AG10803 (cell line): ENCODE data around the gene KLHL36.
"Not testable (repeated sequence)": the region's sequence is repeated elsewhere in the genome, so short reads cannot be mapped to it uniquely, and the experiment has no call there.

Experiments used
- DNase-seq: peaks from one replicate; pipeline ENCODE4 v3.0.0; 2010; ENCODE audit warnings: low read depth
- H3K4me3 ChIP-seq: 2 replicates; pipeline ENCODE4 v1.5.1; 2011; ENCODE audit warnings: mild to moderate bottlenecking, low read length, control low read depth
- TF ChIP-seq, protein P1 (sequence below): conservative IDR thresholded peaks from 2 replicates; pipeline ENCODE4 v1.5.1; 2011; ENCODE audit warnings: mild to moderate bottlenecking, low read length, control low read depth, inconsistent platforms

KLHL36 gene

DNA sequence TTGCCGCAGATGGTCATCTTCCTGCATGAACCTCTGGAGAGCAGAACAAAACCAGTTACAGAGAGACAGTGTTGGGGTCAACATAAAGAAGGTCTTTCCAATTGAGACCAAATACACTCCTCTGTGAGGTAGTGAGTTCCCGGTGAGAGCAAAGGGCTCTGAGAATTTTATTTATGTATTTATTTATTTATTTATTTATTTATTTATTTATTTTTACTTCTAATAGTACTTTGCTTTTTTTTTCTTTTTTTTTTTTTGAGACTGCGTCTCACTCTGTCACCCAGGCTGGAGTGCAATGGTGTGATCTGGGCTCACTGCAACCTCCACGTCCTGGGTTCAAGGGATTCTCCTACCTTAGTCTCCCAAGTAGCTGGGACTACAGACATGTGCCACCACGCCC, 18.3 kb upstream of the KLHL36 start:
- TF ChIP-seq, protein P1, sequence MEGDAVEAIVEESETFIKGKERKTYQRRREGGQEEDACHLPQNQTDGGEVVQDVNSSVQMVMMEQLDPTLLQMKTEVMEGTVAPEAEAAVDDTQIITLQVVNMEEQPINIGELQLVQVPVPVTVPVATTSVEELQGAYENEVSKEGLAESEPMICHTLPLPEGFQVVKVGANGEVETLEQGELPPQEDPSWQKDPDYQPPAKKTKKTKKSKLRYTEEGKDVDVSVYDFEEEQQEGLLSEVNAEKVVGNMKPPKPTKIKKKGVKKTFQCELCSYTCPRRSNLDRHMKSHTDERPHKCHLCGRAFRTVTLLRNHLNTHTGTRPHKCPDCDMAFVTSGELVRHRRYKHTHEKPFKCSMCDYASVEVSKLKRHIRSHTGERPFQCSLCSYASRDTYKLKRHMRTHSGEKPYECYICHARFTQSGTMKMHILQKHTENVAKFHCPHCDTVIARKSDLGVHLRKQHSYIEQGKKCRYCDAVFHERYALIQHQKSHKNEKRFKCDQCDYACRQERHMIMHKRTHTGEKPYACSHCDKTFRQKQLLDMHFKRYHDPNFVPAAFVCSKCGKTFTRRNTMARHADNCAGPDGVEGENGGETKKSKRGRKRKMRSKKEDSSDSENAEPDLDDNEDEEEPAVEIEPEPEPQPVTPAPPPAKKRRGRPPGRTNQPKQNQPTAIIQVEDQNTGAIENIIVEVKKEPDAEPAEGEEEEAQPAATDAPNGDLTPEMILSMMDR = no peak
- DNase-seq = no peak
- no peak overlapping the region for H3K4me3 ChIP-seq

DNA sequence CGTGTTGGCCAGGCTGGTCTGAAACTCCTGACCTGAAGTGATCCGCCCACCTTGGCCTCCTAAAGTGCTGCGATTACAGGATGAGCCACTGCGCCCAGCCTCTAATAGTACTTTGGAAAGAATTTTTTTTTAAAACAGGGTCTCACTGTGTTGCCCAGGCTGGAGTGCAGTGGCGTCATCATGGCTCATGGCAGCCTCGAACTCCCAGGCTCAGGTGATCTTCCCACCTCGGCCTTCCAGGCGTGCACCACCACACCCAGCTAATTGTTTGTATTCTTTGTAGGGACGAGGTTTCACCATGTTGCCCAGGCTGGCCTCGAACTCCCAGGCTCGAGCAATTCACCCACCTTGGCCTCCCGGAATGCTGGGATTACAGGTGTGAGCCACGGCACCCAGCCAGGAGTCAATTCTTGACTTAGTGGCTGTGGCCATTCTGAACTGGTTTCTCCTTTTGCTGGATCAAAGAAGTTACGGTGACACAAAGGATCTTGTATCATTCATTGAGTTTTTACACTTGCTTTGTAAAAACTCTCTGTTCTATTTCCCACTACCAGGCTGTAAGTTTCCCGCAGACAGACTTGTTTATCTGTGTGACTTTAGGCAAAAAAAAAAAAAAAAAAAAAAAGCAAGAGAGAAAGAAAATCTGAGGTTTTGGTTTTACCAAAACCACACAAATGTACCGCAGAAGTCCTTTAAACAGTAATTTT, 17.7 kb upstream of the KLHL36 start:
- DNase-seq = no peak
- TF ChIP-seq, protein P1 = no peak
- H3K4me3 ChIP-seq = no peak overlapping the region

DNA sequence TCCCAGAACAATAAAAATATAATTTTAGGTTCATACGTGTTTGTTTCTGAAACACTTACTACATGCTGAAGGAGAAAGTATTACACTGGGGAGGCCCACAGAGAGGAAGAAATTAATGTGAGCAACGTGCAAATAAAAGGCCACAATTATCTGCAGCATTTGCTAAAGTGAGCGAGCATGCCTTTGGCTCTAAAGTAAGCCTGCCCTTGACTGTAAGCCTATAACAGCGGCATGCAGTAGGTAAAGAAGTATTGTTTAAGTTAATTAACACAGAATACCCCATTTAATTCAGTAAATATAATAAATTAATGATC, 17.2 kb upstream of the KLHL36 start:
- TF ChIP-seq, protein P1 = no peak
- H3K4me3 ChIP-seq = no peak overlapping the region
- no peak for DNase-seq

DNA sequence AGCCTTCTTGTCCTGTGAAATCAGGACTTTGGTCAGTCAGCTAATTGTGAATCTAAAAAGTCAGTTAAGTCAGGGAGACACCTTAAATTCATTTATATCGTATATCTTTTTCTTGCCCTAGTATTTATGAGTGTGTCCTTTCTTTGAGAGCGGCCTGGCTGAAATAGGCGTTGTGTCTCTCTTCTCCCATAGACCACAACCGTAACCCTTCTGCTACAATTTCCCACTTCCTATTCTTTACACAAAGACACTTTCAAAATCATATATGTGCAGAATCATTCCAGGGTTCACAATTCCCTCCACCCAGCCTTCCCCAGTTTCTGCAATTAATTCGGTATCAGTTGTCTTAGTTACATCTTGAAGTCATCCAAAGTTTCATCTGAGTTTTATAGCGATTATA, 16.4 kb upstream of the KLHL36 start:
- TF ChIP-seq, protein P1 = no peak
- DNase-seq = no peak

DNA sequence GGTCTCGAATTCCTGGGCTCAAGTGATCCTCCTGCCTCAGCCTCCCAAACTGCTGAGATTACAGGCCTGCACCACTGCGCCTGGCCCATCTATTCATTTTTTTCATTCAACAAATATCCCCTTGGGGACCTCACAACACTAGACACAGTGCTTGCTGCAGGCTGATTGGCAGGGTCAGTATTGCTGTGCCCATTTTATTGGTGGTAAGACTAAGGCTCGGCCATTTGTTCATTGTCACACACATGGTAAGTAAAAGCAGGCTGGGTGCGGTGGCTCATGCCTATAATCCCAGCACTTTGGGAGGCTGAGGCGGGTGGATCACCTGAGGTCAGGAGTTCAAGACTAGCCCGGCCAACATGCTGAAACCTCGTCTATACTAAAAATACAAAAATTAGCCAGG, 15.4 kb upstream of the KLHL36 start:
- not testable (repeated sequence) for H3K4me3 ChIP-seq, DNase-seq

More for the DNA sequence above, 16.4 kb upstream of the KLHL36 start:
- no peak overlapping the region for H3K4me3 ChIP-seq

DNA sequence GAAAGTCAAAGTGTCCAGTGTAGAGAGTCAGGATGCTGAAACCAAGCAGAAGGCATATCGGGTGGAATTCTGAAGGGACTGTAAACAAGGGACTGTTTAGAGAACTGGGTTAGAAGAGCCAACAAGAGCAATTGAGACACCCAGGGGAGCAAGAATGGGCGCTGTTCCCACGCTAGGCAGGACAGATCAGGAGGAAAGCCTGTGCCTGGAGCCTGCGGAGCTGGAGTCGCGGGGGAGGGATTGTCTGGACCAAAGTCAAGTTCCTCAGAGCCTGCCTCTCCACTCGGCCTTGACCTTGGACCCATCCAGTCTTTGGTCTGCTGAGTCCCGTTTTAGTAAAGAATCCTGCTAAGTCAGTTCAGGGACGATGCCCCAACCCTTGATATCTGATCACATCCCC, 14.7 kb upstream of the KLHL36 start:
- DNase-seq = no peak
- H3K4me3 ChIP-seq = no peak overlapping the region
- TF ChIP-seq, protein P1 = no peak

DNA sequence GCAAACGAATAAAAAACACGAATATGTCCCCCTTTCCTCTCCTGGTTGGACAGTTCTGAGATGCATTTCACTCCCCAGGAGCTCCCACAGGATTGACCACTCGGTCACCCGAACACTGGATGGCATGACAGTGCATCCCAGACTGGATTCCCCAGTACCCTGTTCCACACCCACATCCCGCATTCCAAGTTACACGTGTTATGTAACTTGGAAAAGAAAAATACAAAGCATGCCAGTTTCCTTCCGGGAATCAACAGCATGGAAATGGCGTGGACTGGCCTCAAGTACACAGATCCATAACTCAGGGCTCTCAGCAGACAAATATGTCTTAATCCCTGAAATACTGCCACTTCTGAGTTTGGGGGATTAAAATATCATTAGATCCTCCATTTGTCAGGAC, 12.6 kb upstream of the KLHL36 start:
- no peak overlapping the region for H3K4me3 ChIP-seq
- TF ChIP-seq, protein P1 = no peak
- peak; percentile 58 for DNase-seq

DNA sequence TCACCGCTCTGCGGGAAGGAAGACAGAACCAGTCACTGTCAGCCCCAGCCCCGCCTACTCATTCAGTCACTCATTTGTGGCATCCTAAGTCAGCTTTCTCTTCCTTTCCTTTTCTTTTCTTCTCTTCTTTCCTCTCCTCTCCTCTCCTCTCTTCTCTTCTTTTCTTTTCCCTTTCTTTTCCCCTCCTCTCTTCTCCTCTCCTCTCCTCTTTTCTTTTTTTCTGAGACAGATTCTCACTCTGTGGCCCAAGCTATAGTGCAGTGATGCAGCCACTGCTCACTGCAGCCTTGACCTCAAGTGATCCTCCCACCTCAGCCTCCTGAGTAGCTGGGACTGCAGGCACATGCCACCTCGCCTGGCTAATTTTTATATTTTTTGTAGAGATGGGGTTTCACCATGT, 10.6 kb upstream of the KLHL36 start:
- TF ChIP-seq, protein P1 = no peak
- H3K4me3 ChIP-seq = no peak overlapping the region

More for the DNA sequence above, 10.6 kb upstream of the KLHL36 start:
- DNase-seq = no peak
